Natural killer cell (primary cell): ENCODE results near the gene MAPK7. TPM values are rescaled to one million over a fixed set of nuclear protein-coding genes. Genes with fewer than 3 reads are reported as not detected.

Source experiments
- ATAC-seq, 3 donors: fragments of 150-1000 bp in 2 of 3; fragments of 200-7000 bp in 1 of 3; cut with Tn5 transposase; 1 replicate in 1 of 3; 2 replicates in 2 of 3; pipeline ENCODE4 v1.10.0; 2021; ENCODE audit warnings: mild to moderate bottlenecking in 2 of 3, moderate library complexity in 2 of 3
- DNase-seq, 2 donors: peaks; one replicate each; pipeline versions ENCODE4 v3.0.0 to v3.0.0-alpha.2; 2013 to 2021; ENCODE audit warnings: mixed read lengths in 1 of 2
- H3K27ac ChIP-seq: one replicate; pipeline ENCODE4 v1.5.1; 2013; ENCODE audit warnings: mild to moderate bottlenecking, low read length
- H3K27me3 ChIP-seq: one replicate; pipeline ENCODE4 v1.6.1; 2013; ENCODE audit warnings: low read length; ENCODE audit not compliant: control insufficient read depth, insufficient read depth
- H3K36me3 ChIP-seq: one replicate; pipeline ENCODE4 v1.6.1; 2013; ENCODE audit warnings: low read length; ENCODE audit not compliant: control insufficient read depth, insufficient read depth
- H3K4me1 ChIP-seq: one replicate; pipeline ENCODE4 v1.6.1; 2013; ENCODE audit warnings: low read length; ENCODE audit not compliant: control insufficient read depth, insufficient read depth
- H3K4me3 ChIP-seq: one replicate; pipeline ENCODE4 v1.5.1; 2013; ENCODE audit warnings: low read length
- H3K9me3 ChIP-seq: one replicate; pipeline ENCODE4 v1.6.1; 2013; ENCODE audit warnings: low read length; ENCODE audit not compliant: control insufficient read depth, insufficient read depth
- H3K27ac Mint-ChIP-seq, 2 donors: one replicate each; pipeline ENCODE4 v1.8.0; 2022; ENCODE audit warnings: mild to moderate bottlenecking in 2 of 2, mixed read lengths in 2 of 2, moderate library complexity in 1 of 2
- H3K27me3 Mint-ChIP-seq, 2 donors: one replicate each; pipeline ENCODE4 v1.8.0; 2022; ENCODE audit warnings: low read depth in 2 of 2, mixed read lengths in 2 of 2
- H3K36me3 Mint-ChIP-seq: one replicate; pipeline ENCODE4 v1.8.0; 2022; ENCODE audit warnings: mixed read lengths
- H3K4me1 Mint-ChIP-seq, 2 donors: one replicate each; pipeline ENCODE4 v1.8.0; 2022; ENCODE audit warnings: mixed read lengths in 2 of 2
- H3K4me3 Mint-ChIP-seq: one replicate; pipeline ENCODE4 v1.8.0; 2022; ENCODE audit warnings: mild to moderate bottlenecking, moderate library complexity, mixed read lengths
- H3K9me3 Mint-ChIP-seq, 2 donors: one replicate each; pipeline ENCODE4 v1.8.0; 2022; ENCODE audit warnings: mixed read lengths in 2 of 2
- CTCF ChIP-seq: fragments of 200-600 bp; IDR thresholded peaks from one replicate; pipeline ENCODE4 v1.8.0; 2022; ENCODE audit warnings: antibody characterized with exemption
- WGBS: methylation state at CpG from one replicate; pipeline ENCODE4 v1.1.7; 2013; ENCODE audit warnings: missing lambda C conversion rate; ENCODE audit not compliant: insufficient coverage; 5-methylcytosine and 5-hydroxymethylcytosine counted together
- intact Hi-C: fragments of 100-400 bp; cut with micrococcal nuclease; formaldehyde crosslinking; loops from one replicate; pipeline ENCODE4 v1.14.2; 2022
- total RNA-seq, 4 donors: library from RNA; stranded (reverse); fragments of 120-200 nt in 1 of 4; gene quantifications; one replicate each; pipeline versions ENCODE4 v1.2.3 to v1.2.4, GENCODE V29; 2013 to 2022

The MAPK7 gene
- total RNA-seq, 3 donors from 2014 or later (not counting 1 experiment from before 2014, with no cell fraction given): 39.2 to 63.5 (median 54.1) TPM

- Histone ChIP-seq H3K4me3 (no peak overlapping the region), H3K27ac (peak overlapping the region; percentile 80), H3K27me3 (no peaks in the 10 kb centered on the region), H3K9me3 (no peaks in the 10 kb centered on the region), H3K36me3 (no peaks in the 10 kb centered on the region), H3K4me1 (peaks cover 68% of the 10 kb centered on the region)
- no peak for TF ChIP-seq CTCF
- Mint-ChIP-seq H3K9me3 (no peaks in the 10 kb centered on the region), H3K4me3 (peak overlapping the region; percentile 83), H3K27ac (peak overlapping the region; percentile 91 to 95), H3K27me3 (no peaks in the 10 kb centered on the region), H3K4me1 (peaks cover 66 to 81% of the 10 kb centered on the region in 2 donors), H3K36me3 (no peaks in the 10 kb centered on the region)
- DNase-seq: no peak
- intact Hi-C loops: loop anchor here (5.0 kb wide), 1 partner anchor 135 kb away; no protein-coding TSS in a partner anchor
- 53% methylated on average over 9 of the region's 9 CpGs for WGBS
- ATAC-seq: peak in 1 of 3 donors; percentile 43
Measured at GRCh38 chr17:19372011-19372370, 6.3 kb upstream of the MAPK7 start.

GRCh38 chr17:19372439-19372838 lies 5.9 kb upstream of the MAPK7 start:
- peaks cover 71% of the 10 kb centered on the region for H3K4me1 ChIP-seq
- no peaks in the 10 kb centered on the region for H3K27me3 ChIP-seq
- DNase-seq: no peak
- no peaks in the 10 kb centered on the region for H3K36me3 ChIP-seq
- H3K4me3 Mint-ChIP-seq: peak overlapping the region; percentile 83
- peaks cover 71 to 85% of the 10 kb centered on the region in 2 donors for H3K4me1 Mint-ChIP-seq
- H3K27ac ChIP-seq: peak overlapping the region; percentile 80
- peak overlapping the region; percentile 91 to 95 for H3K27ac Mint-ChIP-seq
- 71% methylated on average over 12 of the region's 12 CpGs for WGBS
- H3K9me3 ChIP-seq: no peaks in the 10 kb centered on the region
- no peaks in the 10 kb centered on the region for H3K27me3 Mint-ChIP-seq
- TF ChIP-seq CTCF: no peak
- intact Hi-C loops: loop anchor here (5.0 kb wide), 1 partner anchor 135 kb away; no protein-coding TSS in a partner anchor
- no peak overlapping the region for H3K4me3 ChIP-seq
- H3K36me3 Mint-ChIP-seq: no peaks in the 10 kb centered on the region
- ATAC-seq: no peak
- H3K9me3 Mint-ChIP-seq: no peaks in the 10 kb centered on the region

DNA sequence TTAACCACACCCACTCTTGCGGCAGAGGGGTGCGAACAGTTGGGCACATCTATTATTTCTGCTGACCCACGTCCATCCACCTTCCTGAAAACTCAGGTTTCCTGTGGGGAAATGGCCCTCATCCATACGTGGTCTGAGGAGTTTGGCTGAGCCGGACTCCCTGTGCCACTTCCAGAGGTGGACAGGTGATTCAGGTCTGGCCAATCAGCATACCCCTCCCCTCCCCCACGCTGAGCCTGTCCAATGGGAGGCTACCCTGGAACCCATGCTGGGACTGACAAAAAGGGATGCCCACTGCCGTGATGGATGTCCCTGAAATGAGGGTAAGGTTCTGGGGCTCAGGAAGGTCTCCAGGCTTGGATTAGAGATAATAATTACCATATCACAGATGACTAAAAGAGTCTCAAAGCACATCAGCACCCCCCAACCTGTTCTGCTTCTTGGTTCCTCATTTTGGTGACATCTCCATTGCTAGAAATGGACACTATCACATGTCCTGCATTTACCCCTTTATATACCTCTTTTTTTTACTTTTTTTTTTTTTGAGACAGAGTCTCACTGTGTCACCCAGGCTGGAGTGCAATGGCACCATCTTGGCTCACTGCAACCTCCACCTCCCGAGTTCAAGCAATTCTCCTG lies 5.3 kb upstream of the MAPK7 start:
- H3K27me3 Mint-ChIP-seq: no peaks in the 10 kb centered on the region
- peaks cover 73% of the 10 kb centered on the region for H3K4me1 ChIP-seq
- peak overlapping the region; percentile 31 for H3K4me3 Mint-ChIP-seq
- H3K36me3 Mint-ChIP-seq: no peaks in the 10 kb centered on the region
- ATAC-seq: no peak
- peak overlapping the region in 1 of 2 donors; percentile 95 for H3K27ac Mint-ChIP-seq
- TF ChIP-seq CTCF: no peak
- no peaks in the 10 kb centered on the region for H3K36me3 ChIP-seq
- H3K4me3 ChIP-seq: no peak overlapping the region
- 93% methylated on average over 7 of the region's 8 CpGs for WGBS
- no peak overlapping the region for H3K27ac ChIP-seq
- peaks cover 74 to 84% of the 10 kb centered on the region in 2 donors for H3K4me1 Mint-ChIP-seq
- H3K9me3 ChIP-seq: no peaks in the 10 kb centered on the region
- H3K9me3 Mint-ChIP-seq: no peaks in the 10 kb centered on the region
- no peak for DNase-seq
- intact Hi-C loops: loop anchor here (5.0 kb wide), 1 partner anchor 134 kb away; no protein-coding TSS in a partner anchor
- no peaks in the 10 kb centered on the region for H3K27me3 ChIP-seq
